Measurements from ENCODE around the gene RETSAT.

- TF ChIP-seq CTCF (conservative IDR thresholded peaks at IDR 0.05; ENCODE audit: low read depth, low read length) (no peak), EZH2 (IDR thresholded peaks at IDR 0.05; ENCODE audit: borderline replicate concordance, low read depth, low read length, poor library complexity, severe bottlenecking) (no peak)
These were observed 12.2 kb downstream of the RETSAT start for GRCh38 chr2:85342156-85342555.

Data from A673 (cell line).